Fibroblast of pulmonary artery (primary cell): ENCODE results near the gene NPAS3.

Experiments
- DNase-seq: peaks from one replicate; pipeline ENCODE4 v3.0.0-alpha.2; 2010; ENCODE audit warnings: low read depth
- H3K4me3 ChIP-seq: replicated peaks from 2 replicates; pipeline ENCODE4 v1.5.1; 2011; ENCODE audit warnings: low read depth, mild to moderate bottlenecking, control low read depth, low read length, moderate library complexity
- CTCF ChIP-seq: IDR thresholded peaks from 2 replicates; pipeline ENCODE4 v1.5.1; 2011; ENCODE audit warnings: mild to moderate bottlenecking, control low read depth, low read length, inconsistent platforms; ENCODE audit errors: missing control alignments

The NPAS3 gene

GRCh38 chr14:33844118-33844517 lies 905.4 kb downstream of the NPAS3 start:
- TF ChIP-seq CTCF: no peak

GRCh38 chr14:33846100-33846824 lies 907.6 kb downstream of the NPAS3 start:
- no peak for TF ChIP-seq CTCF
- no peak for DNase-seq
- no peak overlapping the region for H3K4me3 ChIP-seq

More at GRCh38 chr14:33844118-33844517, 905.4 kb downstream of the NPAS3 start:
- DNase-seq: no peak
- H3K4me3 ChIP-seq: no peak overlapping the region

- H3K4me3 ChIP-seq: no peak overlapping the region
- TF ChIP-seq CTCF: no peak
- no peak for DNase-seq
These were observed 908.4 kb downstream of the NPAS3 start for GRCh38 chr14:33847066-33847465.

- H3K4me3 ChIP-seq: no peak overlapping the region
- no peak for TF ChIP-seq CTCF
- DNase-seq: no peak
These were observed 909.3 kb downstream of the NPAS3 start for GRCh38 chr14:33848009-33848408.

- TF ChIP-seq CTCF: peak; percentile 86
- DNase-seq: peak; percentile 70
- H3K4me3 ChIP-seq: no peak overlapping the region
These were observed 910.2 kb downstream of the NPAS3 start for GRCh38 chr14:33848706-33849454.

- no peak for DNase-seq
- no peak for TF ChIP-seq CTCF
- no peak overlapping the region for H3K4me3 ChIP-seq
These were observed 910.7 kb downstream of the NPAS3 start for GRCh38 chr14:33849455-33849801.

GRCh38 chr14:33850826-33851225 lies 912.1 kb downstream of the NPAS3 start:
- TF ChIP-seq CTCF: no peak
- no peak overlapping the region for H3K4me3 ChIP-seq
- no peak for DNase-seq
